DOHH2 (cell line): ENCODE measurements around the gene ONECUT1.

Experiments
- EZH2phosphoT487 ChIP-seq: fragments of 200-600 bp; sonication (generic); IDR thresholded peaks from 2 replicates; pipeline ENCODE4 v1.6.1; 2017; ENCODE audit warnings: borderline replicate concordance, mild to moderate bottlenecking, antibody characterized with exemption, low read length, moderate library complexity, mixed read lengths
- TF ChIP-seq, protein P1 (sequence below): fragments of 200-600 bp; sonication (generic); IDR thresholded peaks from one replicate; pipeline ENCODE4 v1.5.1; 2014; ENCODE audit warnings: antibody characterized with exemption, mild to moderate bottlenecking, low read depth, low read length; ENCODE audit not compliant: poor library complexity, severe bottlenecking

DNA sequence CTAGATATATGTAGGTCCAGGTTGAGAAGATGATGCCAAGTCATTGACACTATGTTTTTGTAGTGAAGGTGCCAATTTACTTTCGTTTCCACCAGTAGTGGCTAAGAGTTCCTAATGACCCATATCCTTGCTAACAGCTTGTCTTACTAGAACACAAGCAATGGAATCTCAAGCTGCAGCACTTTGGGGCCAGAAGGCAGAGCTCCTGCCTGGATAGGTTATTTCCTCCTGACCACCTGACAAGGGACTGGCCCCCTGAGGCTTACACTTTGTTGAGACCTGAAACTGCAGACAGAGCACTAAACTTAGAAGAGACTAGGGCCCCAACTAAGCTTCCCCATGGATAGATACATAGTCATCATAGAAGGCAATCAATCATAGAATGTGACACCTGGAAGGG lies 11.7 kb downstream of the ONECUT1 start:
- TF ChIP-seq, protein P1, sequence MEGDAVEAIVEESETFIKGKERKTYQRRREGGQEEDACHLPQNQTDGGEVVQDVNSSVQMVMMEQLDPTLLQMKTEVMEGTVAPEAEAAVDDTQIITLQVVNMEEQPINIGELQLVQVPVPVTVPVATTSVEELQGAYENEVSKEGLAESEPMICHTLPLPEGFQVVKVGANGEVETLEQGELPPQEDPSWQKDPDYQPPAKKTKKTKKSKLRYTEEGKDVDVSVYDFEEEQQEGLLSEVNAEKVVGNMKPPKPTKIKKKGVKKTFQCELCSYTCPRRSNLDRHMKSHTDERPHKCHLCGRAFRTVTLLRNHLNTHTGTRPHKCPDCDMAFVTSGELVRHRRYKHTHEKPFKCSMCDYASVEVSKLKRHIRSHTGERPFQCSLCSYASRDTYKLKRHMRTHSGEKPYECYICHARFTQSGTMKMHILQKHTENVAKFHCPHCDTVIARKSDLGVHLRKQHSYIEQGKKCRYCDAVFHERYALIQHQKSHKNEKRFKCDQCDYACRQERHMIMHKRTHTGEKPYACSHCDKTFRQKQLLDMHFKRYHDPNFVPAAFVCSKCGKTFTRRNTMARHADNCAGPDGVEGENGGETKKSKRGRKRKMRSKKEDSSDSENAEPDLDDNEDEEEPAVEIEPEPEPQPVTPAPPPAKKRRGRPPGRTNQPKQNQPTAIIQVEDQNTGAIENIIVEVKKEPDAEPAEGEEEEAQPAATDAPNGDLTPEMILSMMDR: no peak
- no peak for TF ChIP-seq EZH2phosphoT487
